Activated CD4-positive, alpha-beta T cell treated with anti-CD3 and anti-CD28 coated beads, Interleukin-2, amount 50 U/mL, for 16 hours (primary cell): ENCODE data around the gene CD52.
A peak's percentile ranks its signal among the peaks of the same experiment; 100 is the strongest.

Source experiments
- DNase-seq: peaks from one replicate; pipeline ENCODE4 v3.0.0-alpha.2; 2020

The CD52 gene

GRCh38 chr1:26335774-26336476, 18.2 kb downstream of the CD52 start:
- DNase-seq: no peak

GRCh38 chr1:26336477-26337205, 18.9 kb downstream of the CD52 start:
- DNase-seq: peak; percentile 77

DNA sequence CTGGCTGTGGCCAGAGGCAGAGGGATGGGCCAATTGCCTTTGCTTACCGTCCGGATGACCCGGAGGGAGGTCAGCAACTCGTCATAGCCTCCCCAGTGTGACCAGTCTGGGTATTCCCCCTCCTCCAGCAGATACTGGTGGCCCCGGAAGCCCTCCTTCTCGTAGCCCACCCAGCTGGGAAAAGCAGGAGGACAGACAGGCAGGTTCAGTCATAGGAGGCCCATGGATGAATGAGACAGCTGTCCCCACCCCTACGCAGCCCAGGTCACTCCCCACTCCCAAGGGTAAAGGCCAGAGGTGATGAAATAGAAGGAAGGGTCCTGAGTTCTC, 19.4 kb downstream of the CD52 start:
- no peak for DNase-seq

GRCh38 chr1:26337625-26338024, 19.9 kb downstream of the CD52 start:
- DNase-seq: no peak

- DNase-seq: no peak
Measured at GRCh38 chr1:26338670-26339069, 20.9 kb downstream of the CD52 start.

- DNase-seq: no peak
Measured at GRCh38 chr1:26340047-26340481, 22.3 kb downstream of the CD52 start.

DNA sequence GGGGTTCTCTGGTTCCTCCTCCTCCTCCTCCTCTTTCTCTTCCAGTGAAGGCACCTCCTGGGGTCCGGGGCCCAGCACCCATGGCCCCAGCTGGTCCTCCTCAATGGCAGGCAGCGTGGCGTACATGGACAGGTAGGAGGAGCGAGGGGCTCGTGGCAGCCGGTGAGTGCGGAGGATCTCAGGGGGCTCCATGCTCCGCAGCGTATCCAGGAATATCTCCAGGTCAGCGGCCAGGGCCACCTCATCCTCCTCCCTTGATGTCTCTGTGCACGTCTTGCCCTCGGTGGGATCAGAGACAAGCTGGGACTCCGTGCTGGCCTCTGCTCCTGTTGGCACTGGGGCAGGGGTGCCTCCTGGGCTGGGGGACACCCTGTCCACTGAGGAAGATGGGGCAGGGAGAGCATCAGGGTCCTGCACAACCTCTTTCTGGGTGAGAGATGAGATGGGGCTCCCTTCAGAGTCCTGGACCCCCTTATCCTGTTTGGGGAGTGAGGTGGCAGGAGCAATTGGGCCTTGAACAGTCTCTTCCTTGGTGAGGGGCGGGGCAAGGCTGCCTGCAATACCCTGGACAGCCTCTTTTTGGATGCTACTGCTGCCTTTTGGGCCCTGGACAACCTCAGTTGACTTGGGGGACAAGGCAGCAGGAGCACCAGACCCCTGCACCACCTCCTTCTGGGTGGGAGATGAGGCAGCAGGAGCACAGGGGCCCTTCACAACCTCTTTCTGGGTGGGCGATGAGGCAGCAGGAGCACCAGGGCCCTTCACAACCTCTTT, 26.6 kb downstream of the CD52 start:
- no peak for DNase-seq

GRCh38 chr1:26345718-26346117, 28.0 kb downstream of the CD52 start:
- no peak for DNase-seq

DNA sequence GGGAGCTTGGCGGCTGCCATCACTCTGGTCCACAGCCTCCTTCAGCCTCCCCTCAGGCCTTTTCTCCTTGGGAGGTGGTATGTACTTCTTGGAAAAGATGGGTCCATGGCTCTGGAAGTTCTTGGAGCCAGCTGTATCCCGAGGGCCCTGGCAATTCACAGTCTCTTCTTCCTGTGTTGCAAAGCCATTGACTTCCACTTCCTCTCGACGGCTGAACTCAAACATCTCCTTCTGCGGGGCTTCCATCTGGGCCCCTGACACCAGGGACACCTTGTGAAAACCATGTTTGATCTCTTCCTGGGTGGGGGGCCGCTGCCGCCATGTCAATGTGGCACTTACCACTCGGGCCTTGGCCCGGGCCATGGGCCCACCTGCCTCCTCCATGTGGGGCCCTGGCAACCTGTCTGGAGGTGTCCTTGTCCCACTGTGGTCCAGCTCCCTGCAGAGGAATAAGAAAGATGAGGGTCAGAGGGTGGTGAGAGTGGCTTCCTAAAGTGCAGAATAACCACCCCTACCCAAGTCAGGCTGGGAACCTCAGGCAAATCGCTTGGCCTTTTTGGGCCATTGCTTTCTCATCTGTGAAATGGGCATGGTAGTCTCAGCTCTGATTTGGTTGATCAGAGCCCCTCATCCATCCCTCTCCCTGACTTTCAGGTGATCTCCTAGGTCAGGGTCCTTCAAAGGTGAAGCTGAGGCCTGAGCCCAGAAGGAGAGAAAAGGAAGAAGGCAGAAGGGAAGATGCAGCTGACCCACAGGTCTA, 28.7 kb downstream of the CD52 start:
- no peak for DNase-seq

GRCh38 chr1:26349188-26349876, 31.6 kb downstream of the CD52 start:
- no peak for DNase-seq

DNA sequence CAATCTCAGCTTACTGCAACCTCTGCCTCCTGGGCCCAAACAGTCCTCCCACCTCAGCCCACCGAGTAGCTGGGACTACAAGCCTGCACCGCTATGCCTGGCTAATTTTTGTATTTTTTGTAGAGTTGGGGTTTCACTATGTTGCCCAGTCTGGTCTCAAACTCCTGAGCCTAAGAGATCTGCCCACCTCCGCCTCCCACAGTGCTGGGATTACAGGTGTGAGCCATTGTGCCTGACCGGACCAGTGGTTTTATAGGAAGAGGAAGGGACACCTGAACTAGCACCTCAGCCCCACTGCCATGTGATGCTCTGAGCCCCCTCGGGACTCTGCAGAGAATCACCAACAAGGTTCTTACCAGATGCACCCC, 32.1 kb downstream of the CD52 start:
- DNase-seq: no peak

- no peak for DNase-seq
Measured at GRCh38 chr1:26350343-26350700, 32.6 kb downstream of the CD52 start.

DNA sequence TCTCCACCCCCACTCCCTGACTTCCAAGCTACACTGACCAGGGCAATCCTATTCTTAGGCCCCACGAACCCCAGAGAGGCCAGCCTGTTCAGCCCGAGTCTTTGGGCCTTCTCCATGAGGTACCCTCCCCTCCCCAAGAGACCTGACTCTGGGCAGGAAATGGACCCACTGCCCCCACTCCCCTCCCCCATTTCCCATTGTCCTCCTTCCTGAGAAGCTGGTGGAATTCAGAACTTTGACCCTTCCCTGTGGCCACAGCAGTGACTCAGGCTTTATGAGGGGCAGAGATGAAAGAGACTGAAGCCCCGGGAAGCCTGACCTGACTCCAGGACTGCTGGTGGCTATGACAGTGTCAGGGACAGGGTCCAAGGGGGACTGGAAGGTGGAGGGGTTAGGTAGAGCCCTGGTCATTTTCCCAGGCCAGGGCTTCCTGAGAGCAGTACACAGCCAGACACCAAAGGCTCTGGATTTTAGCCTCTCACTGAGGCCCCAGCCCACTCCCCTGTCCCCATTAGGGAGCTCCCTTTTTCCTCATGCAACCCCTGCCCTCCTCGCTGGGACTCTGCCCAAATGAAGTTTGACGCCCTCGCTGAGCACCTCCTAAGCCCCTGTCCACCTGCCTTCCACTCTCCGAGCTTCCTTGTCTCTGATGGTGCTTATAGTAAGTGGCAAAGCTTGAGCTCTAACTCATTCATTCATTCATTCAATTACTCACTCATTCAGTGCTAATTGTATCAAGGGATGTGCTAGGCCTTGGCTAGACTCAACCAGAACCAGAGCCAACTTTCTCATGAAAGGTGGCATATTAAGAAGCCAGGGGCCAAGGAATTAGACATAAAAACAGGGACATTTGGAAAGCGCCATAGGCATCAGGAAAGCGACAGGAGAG, 33.2 kb downstream of the CD52 start:
- no peak for DNase-seq

DNA sequence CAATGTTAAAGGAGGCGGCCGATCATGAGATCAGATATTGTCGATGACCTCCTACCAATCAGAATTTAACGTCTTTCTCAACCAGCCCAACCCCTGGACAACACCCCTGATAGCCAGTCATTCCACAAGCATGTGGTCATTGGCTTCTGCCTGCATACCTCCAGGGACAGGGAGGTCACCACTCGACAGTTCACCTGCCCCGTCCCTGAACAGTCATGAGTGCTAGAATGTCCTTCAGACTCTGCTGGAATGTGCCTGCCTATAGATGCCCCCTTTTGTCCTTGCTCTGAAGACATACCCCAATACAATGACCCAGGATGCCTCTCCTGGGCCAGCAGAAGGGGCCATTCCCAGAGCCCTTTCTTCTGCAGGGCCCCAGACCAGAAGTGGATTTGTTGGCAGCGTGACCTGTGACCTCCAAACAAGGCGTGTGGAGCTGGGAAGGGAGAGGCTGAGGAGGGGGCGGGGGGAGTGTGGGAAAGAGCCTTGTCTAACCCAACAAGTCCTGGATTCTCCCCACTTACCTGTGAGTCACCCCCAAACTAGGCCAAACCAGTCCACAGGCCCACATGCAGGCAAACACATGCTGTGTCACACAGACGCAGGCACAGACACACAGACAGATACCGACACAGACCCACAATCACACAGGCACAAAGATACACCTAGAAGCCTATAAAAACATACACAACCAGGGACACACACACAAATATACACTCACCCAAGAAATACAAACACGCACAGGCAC, 34.0 kb downstream of the CD52 start:
- DNase-seq: no peak

DNA sequence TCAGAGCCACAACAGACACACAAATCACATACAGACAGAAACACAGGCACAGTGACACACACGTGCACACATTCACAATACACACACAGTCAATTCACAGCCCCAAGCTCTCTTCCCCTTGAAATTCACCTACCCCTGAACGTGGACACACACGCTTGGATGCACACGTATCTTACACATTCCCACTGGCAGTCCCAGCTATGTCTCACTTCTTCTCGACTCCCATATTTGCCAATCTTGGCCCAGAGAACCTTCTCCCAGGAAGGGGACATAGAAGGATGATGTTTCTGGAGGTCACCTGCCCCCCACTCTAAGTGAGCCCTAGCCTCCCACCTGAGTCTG, 34.6 kb downstream of the CD52 start:
- DNase-seq: no peak

DNA sequence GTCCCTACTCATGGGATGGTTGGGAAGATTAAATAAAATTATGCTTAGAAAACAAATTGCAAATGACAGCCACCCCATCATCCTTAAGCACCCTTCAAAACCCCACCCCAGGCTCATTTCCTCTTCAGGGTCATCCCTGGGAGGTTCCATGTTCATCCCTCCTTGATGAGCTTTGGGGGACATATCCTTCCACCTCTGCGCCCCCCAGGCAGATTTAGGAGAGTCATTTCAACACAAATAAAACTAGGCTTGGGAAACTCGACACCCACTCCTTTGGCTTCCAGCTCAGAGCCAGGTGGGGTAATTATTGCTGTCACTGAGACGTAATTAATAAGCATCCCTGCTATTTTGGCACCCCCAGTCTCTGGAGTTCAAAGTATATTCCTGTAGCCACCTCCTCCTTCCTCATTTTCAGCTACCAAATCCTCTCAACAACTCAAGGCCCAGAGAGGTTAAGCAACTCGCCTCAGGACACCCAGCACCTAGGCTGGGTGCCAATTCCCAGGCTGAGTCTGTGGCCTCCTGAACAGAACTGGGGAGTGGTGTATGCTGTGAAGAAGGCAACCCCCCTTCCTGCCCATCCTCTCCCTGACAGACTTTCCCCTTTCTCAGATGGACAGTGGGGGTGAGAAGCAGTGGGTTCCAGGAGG, 35.6 kb downstream of the CD52 start:
- no peak for DNase-seq

GRCh38 chr1:26353976-26354820, 36.4 kb downstream of the CD52 start, which contains the start of gene CRYBG2:
Gene CRYBG2 (minus strand): TSS chr1:26354130. CDS start chr1:26346657, 7,473 bp downstream.
- no peak for DNase-seq

DNA sequence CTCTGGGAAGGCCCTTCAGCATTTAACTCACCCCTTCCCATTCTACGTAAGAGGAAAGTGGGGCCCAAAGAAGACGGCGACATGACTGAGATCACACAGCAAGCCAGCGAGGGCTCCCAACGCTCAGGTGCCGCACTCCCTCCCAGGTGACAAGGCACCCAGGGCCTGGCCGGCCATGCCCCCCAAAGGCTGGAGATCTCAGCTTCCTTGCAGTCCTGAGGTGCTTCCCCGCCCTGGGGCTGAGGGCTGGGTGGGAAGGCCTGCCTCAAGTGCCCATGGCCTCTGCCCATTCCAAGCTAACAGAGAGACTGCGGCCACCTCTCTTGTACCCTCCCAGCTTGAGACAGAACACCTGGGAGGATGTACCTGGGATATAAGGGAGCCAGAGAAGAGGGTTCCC, 37.2 kb downstream of the CD52 start:
- DNase-seq: no peak

- no peak for DNase-seq
Measured at GRCh38 chr1:26356106-26356505, 38.3 kb downstream of the CD52 start.
